ENCODE results near the gene PPT1.
A peak's percentile ranks its signal among the peaks of the same experiment; 100 is the strongest.

Gene PPT1

GRCh38 chr1:40032240-40032891 lies 64.7 kb downstream of the PPT1 start:
- DNase-seq (ENCODE audit: low read depth in 4 of 4, low spot score in 1 of 4) = peak in 1 of 4 experiments; percentile 19

- no peak for DNase-seq (ENCODE audit: low read depth in 4 of 4, low spot score in 1 of 4)
Measured at GRCh38 chr1:40030528-40031135, 66.4 kb downstream of the PPT1 start.

DNA sequence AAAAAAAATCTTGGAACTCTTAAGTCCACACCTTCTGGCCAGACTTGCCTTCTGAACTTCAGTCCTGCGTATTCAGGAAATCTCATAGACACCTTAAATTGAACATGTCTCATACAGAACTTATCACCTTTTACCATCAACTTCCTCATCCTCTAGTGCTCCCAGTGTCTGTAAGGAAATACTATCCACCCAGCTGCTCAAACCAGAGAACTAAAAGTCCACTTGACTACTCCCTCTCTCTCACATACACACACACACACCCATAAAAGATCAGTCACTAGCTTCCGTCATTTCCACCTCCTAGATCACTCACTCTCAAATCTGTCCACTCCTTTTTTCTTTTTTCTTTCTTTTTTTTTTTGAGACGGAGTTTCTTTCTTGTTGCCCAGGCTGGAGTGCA lies 67.4 kb downstream of the PPT1 start:
- DNase-seq (ENCODE audit: low read depth in 4 of 4, low spot score in 1 of 4) = no peak

DNA sequence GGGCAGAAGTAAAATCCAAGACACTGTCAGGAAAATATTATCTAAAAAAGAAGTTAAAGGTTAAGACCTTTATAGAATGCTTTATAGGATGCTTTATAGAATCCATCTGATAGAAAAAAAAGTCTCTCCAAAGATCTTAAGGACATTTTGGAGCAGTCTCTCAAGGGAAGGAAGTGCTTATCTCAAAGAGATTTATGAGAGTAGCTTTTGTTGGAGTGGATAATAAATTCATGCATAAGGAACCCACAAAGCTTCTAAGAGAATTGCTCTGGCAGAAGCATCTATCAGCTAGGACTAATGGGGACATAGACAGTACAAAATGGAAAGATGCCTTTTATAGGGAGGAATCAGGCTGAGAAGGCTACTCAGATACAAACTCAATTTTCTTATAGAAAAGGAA lies 69.4 kb downstream of the PPT1 start:
- no peak for DNase-seq (ENCODE audit: low read depth in 4 of 4, low spot score in 1 of 4)

GRCh38 chr1:40024671-40025070 lies 72.4 kb downstream of the PPT1 start:
- no peak for DNase-seq (ENCODE audit: low read depth in 4 of 4, low spot score in 1 of 4)

GRCh38 chr1:40023379-40023944 lies 73.6 kb downstream of the PPT1 start:
- DNase-seq (ENCODE audit: low read depth in 4 of 4, low spot score in 1 of 4) = no peak

Data from stimulated activated CD4-positive, alpha-beta T cell treated with anti-CD3 and anti-CD28 coated beads, Interleukin-1b, Interleukin-23, amount 100 ng/mL, for 24 hours (primary cell).